GM23338 (cell line): ENCODE measurements around the gene ACAP1. TPM values are rescaled to one million over a fixed set of nuclear protein-coding genes. Genes with fewer than 3 reads are reported as not detected.
A peak's percentile ranks its signal among the peaks of the same experiment; 100 is the strongest.

Experiments used
- ATAC-seq: fragments of 200-7000 bp; cut with Tn5 transposase; 3 replicates; pipeline ENCODE4 v1.9.1; 2020
- DNase-seq: peaks from one replicate; pipeline ENCODE4 v3.0.0-alpha.2; 2015; ENCODE audit warnings: low spot score
- H2AFZ ChIP-seq: fragments of 200-600 bp; sonication (generic); 2 replicates; pipeline ENCODE4 v1.8.0; 2016; ENCODE audit warnings: antibody characterized with exemption, mild to moderate bottlenecking, moderate library complexity
- H3F3A ChIP-seq: fragments of 200-600 bp; sonication (generic); replicated peaks from 2 replicates; pipeline ENCODE4 v1.8.0; 2017; ENCODE audit warnings: antibody characterized with exemption, mixed run types, low read depth
- H3K27ac ChIP-seq: fragments of 200-600 bp; sonication (generic); 2 replicates; pipeline ENCODE4 v1.6.1; 2016; ENCODE audit warnings: low read depth
- H3K27me3 ChIP-seq: fragments of 200-600 bp; sonication (generic); 2 replicates; pipeline ENCODE4 v1.8.0; 2016; ENCODE audit warnings: mild to moderate bottlenecking, mixed run types, moderate library complexity; ENCODE audit not compliant: insufficient read depth
- H3K36me3 ChIP-seq: fragments of 200-600 bp; sonication (generic); 2 replicates; pipeline ENCODE4 v1.8.0; 2016; ENCODE audit warnings: mild to moderate bottlenecking; ENCODE audit not compliant: insufficient read depth
- H3K4me1 ChIP-seq: fragments of 200-600 bp; sonication (generic); 2 replicates; pipeline ENCODE4 v1.8.0; 2016; ENCODE audit warnings: mild to moderate bottlenecking, moderate library complexity; ENCODE audit not compliant: insufficient read depth
- H3K4me2 ChIP-seq: fragments of 200-600 bp; sonication (generic); 2 replicates; pipeline ENCODE4 v1.7.1; 2017; ENCODE audit warnings: mixed run types
- H3K4me3 ChIP-seq: fragments of 200-600 bp; sonication (generic); 2 replicates; pipeline ENCODE4 v1.6.1; 2016; ENCODE audit warnings: mixed run types
- H3K79me2 ChIP-seq: fragments of 200-600 bp; sonication (generic); replicated peaks from 2 replicates; pipeline ENCODE4 v1.8.0; 2017; ENCODE audit warnings: mild to moderate bottlenecking; ENCODE audit not compliant: insufficient read depth
- H3K9me2 ChIP-seq: fragments of 200-600 bp; sonication (generic); 2 replicates; pipeline ENCODE4 v1.8.0; 2017; ENCODE audit not compliant: insufficient read depth
- H4K20me1 ChIP-seq: fragments of 200-600 bp; sonication (generic); replicated peaks from 2 replicates; pipeline ENCODE4 v1.8.0; 2017; ENCODE audit warnings: mild to moderate bottlenecking; ENCODE audit not compliant: insufficient read depth
- H3K27ac Mint-ChIP-seq: 2 replicates; pipeline ENCODE4 v1.8.0; 2020; ENCODE audit warnings: inconsistent platforms, mild to moderate bottlenecking, moderate library complexity, mixed read lengths
- H3K27me3 Mint-ChIP-seq: 3 replicates; pipeline ENCODE4 v1.8.0; 2022; ENCODE audit warnings: low read depth, mild to moderate bottlenecking, moderate library complexity, mixed read lengths, inconsistent platforms; ENCODE audit not compliant: insufficient read depth, poor library complexity
- H3K36me3 Mint-ChIP-seq: 3 replicates; pipeline ENCODE4 v1.8.0; 2021; ENCODE audit warnings: low read depth, mild to moderate bottlenecking, inconsistent platforms, moderate library complexity, mixed read lengths
- H3K4me1 Mint-ChIP-seq: 3 replicates; pipeline ENCODE4 v1.8.0; 2020; ENCODE audit warnings: mild to moderate bottlenecking, inconsistent platforms, mixed read lengths
- H3K4me3 Mint-ChIP-seq: 3 replicates; pipeline ENCODE4 v1.8.0; 2021; ENCODE audit warnings: moderate library complexity, mild to moderate bottlenecking, inconsistent platforms, mixed read lengths
- H3K9me3 Mint-ChIP-seq: 3 replicates; pipeline ENCODE4 v1.8.0; 2020; ENCODE audit warnings: moderate library complexity, mild to moderate bottlenecking, inconsistent platforms, mixed read lengths
- CREB1 ChIP-seq: fragments of 250-450 bp; sonication (Bioruptor Pico); IDR thresholded peaks from 2 replicates; pipeline ENCODE4 v1.5.0; 2020; ENCODE audit warnings: low read depth, mild to moderate bottlenecking, moderate library complexity
- NANOG ChIP-seq: IDR thresholded peaks from 2 replicates; pipeline ENCODE4 v1.6.1; 2016; ENCODE audit warnings: antibody characterized with exemption, borderline replicate concordance
- POLR2AphosphoS5 ChIP-seq: IDR thresholded peaks from 2 replicates; pipeline ENCODE4 v1.6.1; 2016; ENCODE audit warnings: antibody characterized with exemption, low read depth
- STAT1 ChIP-seq: IDR thresholded peaks from one replicate; pipeline ENCODE4 v1.6.1; 2016; ENCODE audit warnings: antibody characterized with exemption; ENCODE audit not compliant: unreplicated experiment
- ZNF114 ChIP-seq: fragments of 250-450 bp; sonication (Bioruptor Pico); IDR thresholded peaks from 2 replicates; pipeline ENCODE4 v1.5.0; 2020; ENCODE audit warnings: mild to moderate bottlenecking, moderate library complexity
- polyA plus RNA-seq: library from polyadenylated mRNA; unstranded; fragments of >200 nt; fragmentation: Nextera tagmentation; extraction: Ambion mirVana; gene quantifications from 2 replicates; pipeline ENCODE4 v1.2.1, GENCODE V29; 2016
- total RNA-seq: library from RNA; depleted of rRNA; stranded (reverse); fragments of >200 nt; shearing (Covaris generic); gene quantifications from 2 replicates; pipeline ENCODE4 v1.2.3, GENCODE V29; 2014
- TF ChIP-seq, protein P1 (sequence below), 2 experiments: fragments of 200-600 bp in 1 of 2; sonication (generic) in 1 of 2; conservative IDR thresholded peaks; 2 replicates each; pipeline versions ENCODE4 v1.5.1 to v1.6.1; 2016 to 2017; ENCODE audit warnings: antibody characterized with exemption in 2 of 2, low read depth in 2 of 2, mild to moderate bottlenecking in 2 of 2, moderate library complexity in 1 of 2
- TF ChIP-seq, protein P2 (sequence below): IDR thresholded peaks from 2 replicates; pipeline ENCODE4 v1.6.1; 2016; ENCODE audit warnings: antibody characterized with exemption

ACAP1 gene
- total and polyA plus RNA-seq, 2 experiments from 2014 or later: 30.7 to 40.1 TPM

DNA sequence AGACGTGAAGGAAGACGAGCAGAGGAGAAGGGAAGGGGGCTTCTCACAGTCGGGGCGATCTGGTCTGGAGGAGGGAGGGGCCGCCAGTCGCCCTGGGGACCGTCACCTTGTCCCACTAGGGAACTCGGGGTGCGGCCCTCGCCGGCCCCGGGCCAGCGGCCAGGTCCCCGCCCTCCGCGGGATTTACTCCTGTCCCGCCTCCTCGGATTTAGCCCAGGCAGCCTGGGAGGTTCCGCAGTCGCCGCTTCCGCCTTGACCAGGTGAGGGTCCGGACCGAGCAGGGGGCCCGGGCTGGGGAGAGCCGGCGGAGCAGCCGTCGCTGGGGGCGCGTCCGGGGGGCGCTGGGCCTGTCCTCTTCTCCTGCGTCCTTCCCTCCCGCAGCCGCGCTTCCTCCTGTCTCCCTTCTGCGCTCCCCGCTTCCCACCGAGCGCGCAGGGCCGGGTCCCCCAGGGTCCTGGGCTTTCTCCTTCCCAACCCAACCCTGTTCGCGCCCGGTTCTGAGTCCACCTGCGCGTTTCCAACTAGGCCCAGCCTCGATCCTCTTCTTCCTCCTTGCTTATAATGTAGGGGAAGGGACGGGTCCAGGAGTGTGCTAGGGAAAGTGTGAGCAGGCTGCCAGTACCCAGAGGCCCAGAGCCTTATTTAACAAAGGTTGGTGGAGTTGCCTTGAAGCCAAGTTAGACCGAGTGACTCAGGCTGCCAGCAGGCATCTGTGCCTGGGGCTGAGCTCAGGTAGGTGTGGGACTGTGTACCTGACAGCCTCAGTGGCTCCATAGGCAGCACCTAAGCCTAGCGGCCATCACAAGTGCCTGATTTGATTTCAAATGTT lies 44.7 kb downstream of the ACAP1 start, which contains the start of gene TNK1:
TNK1 (plus strand) TSS at position 235 of the 829 bp plus-strand sequence. CDS start 1,838 bp downstream, outside the sequence.
- DNase-seq (peak; percentile 73), ATAC-seq (peak; percentile 40)
- H3K27me3 ChIP-seq: peaks cover 42% of the 10 kb centered on the region
- peaks cover 21% of the 10 kb centered on the region for H3K4me1 Mint-ChIP-seq
- no peak within 1 kb of the TSS for H3K27ac ChIP-seq
- H3K27me3 Mint-ChIP-seq: peaks cover 41% of the 10 kb centered on the region
- H3K4me3 ChIP-seq: peak within 1 kb of the TSS; percentile 76
- H3F3A ChIP-seq: peaks cover 23% of the 10 kb centered on the region; the same call in 1 of the 2 replicates
- H3K9me3 Mint-ChIP-seq: peaks cover 13% of the 10 kb centered on the region
- peak within 1 kb of the TSS; percentile 79 for H3K4me3 Mint-ChIP-seq
- no peaks in the 10 kb centered on the region for H3K79me2 ChIP-seq
- peaks cover 7% of the 10 kb centered on the region; the same call in 2 of the 3 replicates for H3K36me3 Mint-ChIP-seq
- H3K4me2 ChIP-seq: peak within 1 kb of the TSS; percentile 98
- H4K20me1 ChIP-seq: no peaks in the 10 kb centered on the region
- no peak within 1 kb of the TSS for H3K27ac Mint-ChIP-seq
- TF ChIP-seq, protein P1, sequence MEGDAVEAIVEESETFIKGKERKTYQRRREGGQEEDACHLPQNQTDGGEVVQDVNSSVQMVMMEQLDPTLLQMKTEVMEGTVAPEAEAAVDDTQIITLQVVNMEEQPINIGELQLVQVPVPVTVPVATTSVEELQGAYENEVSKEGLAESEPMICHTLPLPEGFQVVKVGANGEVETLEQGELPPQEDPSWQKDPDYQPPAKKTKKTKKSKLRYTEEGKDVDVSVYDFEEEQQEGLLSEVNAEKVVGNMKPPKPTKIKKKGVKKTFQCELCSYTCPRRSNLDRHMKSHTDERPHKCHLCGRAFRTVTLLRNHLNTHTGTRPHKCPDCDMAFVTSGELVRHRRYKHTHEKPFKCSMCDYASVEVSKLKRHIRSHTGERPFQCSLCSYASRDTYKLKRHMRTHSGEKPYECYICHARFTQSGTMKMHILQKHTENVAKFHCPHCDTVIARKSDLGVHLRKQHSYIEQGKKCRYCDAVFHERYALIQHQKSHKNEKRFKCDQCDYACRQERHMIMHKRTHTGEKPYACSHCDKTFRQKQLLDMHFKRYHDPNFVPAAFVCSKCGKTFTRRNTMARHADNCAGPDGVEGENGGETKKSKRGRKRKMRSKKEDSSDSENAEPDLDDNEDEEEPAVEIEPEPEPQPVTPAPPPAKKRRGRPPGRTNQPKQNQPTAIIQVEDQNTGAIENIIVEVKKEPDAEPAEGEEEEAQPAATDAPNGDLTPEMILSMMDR (conservative IDR thresholded peaks at IDR 0.05; ENCODE audit: low read depth in 2 of 2): no peak
- no peak for TF ChIP-seq ZNF114 (CRISPR knock-in tag)
- TF ChIP-seq NANOG: no peak
- TF ChIP-seq STAT1: no peak
- TF ChIP-seq CREB1 (CRISPR knock-in tag): no peak
- peak; percentile 78 for TF ChIP-seq POLR2AphosphoS5
- TF ChIP-seq, protein P2, sequence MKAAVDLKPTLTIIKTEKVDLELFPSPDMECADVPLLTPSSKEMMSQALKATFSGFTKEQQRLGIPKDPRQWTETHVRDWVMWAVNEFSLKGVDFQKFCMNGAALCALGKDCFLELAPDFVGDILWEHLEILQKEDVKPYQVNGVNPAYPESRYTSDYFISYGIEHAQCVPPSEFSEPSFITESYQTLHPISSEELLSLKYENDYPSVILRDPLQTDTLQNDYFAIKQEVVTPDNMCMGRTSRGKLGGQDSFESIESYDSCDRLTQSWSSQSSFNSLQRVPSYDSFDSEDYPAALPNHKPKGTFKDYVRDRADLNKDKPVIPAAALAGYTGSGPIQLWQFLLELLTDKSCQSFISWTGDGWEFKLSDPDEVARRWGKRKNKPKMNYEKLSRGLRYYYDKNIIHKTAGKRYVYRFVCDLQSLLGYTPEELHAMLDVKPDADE: no peak
- no peaks in the 10 kb centered on the region; the same call in 1 of the 2 replicates for H3K36me3 ChIP-seq
- H3K9me2 ChIP-seq: no peaks in the 10 kb centered on the region
- peaks cover 17% of the 10 kb centered on the region for H3K4me1 ChIP-seq
- H2AFZ ChIP-seq: peak within 1 kb of the TSS; percentile 99

DNA sequence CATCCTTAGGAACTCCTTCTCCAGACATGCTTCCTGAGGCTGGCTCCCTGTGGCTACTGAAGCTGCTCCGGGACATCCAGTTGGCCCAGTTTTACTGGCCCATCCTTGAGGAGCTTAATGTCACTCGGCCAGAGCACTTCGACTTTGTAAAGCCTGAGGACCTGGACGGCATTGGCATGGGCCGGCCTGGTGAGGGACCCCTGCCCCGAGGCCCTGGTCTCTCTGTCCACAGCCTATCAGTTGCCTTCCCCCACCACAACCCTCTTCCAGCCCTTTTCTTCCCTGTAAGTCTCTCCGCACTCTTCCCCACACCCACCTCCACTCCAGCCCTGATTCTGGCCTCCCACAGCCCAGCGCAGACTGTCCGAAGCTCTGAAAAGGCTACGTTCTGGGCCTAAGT lies 46.6 kb downstream of the ACAP1 start:
- peaks cover 42% of the 10 kb centered on the region for H3K27me3 ChIP-seq
- Mint-ChIP-seq H3K27ac (no peak overlapping the region), H3K27me3 (peaks cover 44% of the 10 kb centered on the region), H3K4me1 (peaks cover 21% of the 10 kb centered on the region), H3K36me3 (peaks cover 7% of the 10 kb centered on the region; the same call in 2 of the 3 replicates), H3K4me3 (peak overlapping the region; percentile 23; the same call in 1 of the 3 replicates), H3K9me3 (peaks cover 13% of the 10 kb centered on the region)
- H2AFZ ChIP-seq: no peak overlapping the region
- no peak for ATAC-seq
- H3K36me3 ChIP-seq: no peaks in the 10 kb centered on the region; the same call in 1 of the 2 replicates
- H3K27ac ChIP-seq: no peak overlapping the region
- peaks cover 17% of the 10 kb centered on the region for H3K4me1 ChIP-seq
- TF ChIP-seq, protein P2: no peak
- H3K4me3 ChIP-seq: no peak overlapping the region; the same call in 1 of the 2 replicates
- DNase-seq: no peak
- H3K4me2 ChIP-seq: no peak overlapping the region
- no peaks in the 10 kb centered on the region; the same call in 1 of the 2 replicates for H4K20me1 ChIP-seq
- H3F3A ChIP-seq: peaks cover 20% of the 10 kb centered on the region; the same call in 1 of the 2 replicates
- H3K9me2 ChIP-seq: no peaks in the 10 kb centered on the region
- no peaks in the 10 kb centered on the region for H3K79me2 ChIP-seq
